ENCODE results near the gene PSMB9.
"Not testable (repeated sequence)": the region's sequence is repeated elsewhere in the genome, so short reads cannot be mapped to it uniquely, and the experiment has no call there.

PSMB9 gene

DNA sequence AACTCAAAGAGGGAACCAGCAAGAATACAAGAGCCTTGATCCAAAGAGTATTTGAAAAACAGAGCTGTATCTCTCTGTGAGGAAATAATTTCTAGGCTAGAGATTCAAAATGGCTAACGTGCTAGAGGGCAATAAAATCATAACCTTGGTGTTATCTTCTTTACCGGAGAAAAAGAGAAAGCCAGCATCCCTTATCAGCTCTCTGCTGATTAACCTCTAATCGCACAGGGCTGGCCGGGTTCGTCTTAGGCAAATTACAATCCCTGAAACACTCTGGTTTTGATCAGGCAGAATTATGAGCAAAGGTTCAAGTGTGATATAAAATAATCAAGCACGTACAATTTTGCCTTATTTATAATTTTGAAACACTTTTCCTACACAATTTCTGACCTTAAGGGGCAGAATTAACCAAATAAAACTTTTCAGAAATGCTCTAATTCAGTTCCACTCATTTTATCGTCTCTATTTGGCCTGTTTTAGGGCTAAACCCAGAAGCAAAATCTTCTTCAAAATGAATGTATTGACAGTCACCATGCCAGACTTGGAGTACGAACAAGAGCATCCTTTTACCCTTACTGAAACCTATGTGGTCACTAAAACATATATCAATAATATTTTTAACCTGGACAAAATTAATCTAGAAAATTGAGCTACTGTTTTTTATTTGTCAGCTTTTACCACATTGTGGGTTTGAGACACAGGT lies 13.7 kb downstream of the PSMB9 start:
- DNase-seq (ENCODE audit: low read depth in 2 of 2): no peak
- no peak overlapping the region for H3K4me3 ChIP-seq (replicated peaks in 1 of 2; ENCODE audit: low read depth in 2 of 2, low read length in 2 of 2)
- TF ChIP-seq, protein P1, sequence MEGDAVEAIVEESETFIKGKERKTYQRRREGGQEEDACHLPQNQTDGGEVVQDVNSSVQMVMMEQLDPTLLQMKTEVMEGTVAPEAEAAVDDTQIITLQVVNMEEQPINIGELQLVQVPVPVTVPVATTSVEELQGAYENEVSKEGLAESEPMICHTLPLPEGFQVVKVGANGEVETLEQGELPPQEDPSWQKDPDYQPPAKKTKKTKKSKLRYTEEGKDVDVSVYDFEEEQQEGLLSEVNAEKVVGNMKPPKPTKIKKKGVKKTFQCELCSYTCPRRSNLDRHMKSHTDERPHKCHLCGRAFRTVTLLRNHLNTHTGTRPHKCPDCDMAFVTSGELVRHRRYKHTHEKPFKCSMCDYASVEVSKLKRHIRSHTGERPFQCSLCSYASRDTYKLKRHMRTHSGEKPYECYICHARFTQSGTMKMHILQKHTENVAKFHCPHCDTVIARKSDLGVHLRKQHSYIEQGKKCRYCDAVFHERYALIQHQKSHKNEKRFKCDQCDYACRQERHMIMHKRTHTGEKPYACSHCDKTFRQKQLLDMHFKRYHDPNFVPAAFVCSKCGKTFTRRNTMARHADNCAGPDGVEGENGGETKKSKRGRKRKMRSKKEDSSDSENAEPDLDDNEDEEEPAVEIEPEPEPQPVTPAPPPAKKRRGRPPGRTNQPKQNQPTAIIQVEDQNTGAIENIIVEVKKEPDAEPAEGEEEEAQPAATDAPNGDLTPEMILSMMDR (IDR thresholded peaks at IDR 0.05; ENCODE audit: low read depth, low read length): no peak

DNA sequence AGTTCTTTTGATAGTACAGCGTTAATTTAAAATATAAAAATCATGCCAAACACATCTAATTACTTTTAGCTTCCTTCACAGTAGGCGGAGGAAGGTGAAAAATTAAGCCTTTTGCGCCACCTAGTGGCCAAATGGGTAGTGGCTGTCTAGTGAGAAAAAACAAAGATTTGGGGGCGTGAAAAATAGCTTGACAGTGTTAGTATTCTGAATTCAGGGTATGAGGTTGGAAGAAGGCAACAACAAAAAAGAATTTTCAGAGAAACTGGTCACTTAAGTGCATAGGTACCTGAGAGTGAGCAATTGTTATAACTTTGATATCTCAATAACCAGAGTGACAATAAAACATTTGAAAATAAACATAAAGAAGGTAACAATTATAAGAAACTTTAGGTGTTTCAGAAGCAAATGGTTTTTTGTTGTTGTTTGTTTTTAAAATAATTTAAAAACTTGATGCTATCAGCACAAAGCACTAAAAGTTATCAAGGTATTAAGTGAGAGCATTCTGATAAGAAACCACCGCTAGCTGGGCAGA lies 14.3 kb downstream of the PSMB9 start:
- no peak overlapping the region for H3K4me3 ChIP-seq (replicated peaks in 1 of 2; ENCODE audit: low read depth in 2 of 2, low read length in 2 of 2)
- TF ChIP-seq, protein P1 (IDR thresholded peaks at IDR 0.05; ENCODE audit: low read depth, low read length): peak; percentile 77
- DNase-seq (ENCODE audit: low read depth in 2 of 2): peak; percentile 80 to 82

DNA sequence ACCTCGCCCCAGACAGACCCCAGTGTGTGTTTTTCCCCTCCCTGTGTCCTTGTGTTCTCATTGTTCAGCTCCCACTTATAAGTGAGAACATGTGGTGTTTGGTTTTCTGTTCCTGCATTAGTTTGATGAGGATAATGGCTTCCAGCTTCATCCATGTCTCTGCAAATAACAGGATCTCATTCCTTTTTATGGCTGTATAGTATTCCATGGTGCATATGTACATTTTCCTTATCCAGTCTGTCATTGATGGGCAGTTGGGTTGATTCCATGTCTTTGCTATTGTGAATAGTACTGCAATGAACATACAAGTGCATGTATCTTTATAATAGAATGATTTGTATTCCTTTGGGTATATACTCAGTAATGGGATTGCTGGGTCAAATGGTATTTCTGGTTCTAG lies 20.0 kb downstream of the PSMB9 start:
- H3K4me3 ChIP-seq (replicated peaks in 1 of 2; ENCODE audit: low read depth in 2 of 2, low read length in 2 of 2); DNase-seq (ENCODE audit: low read depth in 2 of 2): not testable (repeated sequence)

DNA sequence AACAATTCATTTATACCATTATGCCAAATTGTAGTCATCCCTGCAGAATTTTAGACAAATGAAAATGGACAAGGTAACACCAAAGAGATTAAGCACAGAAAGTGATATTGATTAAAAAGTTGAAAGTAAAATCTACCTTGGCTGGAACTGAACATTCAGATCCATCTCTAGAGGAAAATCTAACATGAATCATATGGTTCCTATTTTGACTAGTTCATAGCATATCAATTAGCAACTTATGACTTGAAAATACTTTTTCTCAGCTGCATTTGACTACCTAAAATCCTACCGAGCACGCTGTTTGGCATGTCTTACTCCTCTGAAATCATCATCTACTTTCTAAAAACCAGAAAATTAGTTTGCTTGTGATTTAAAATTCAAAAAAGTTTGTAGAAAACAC lies 22.6 kb downstream of the PSMB9 start:
- no peak for DNase-seq (ENCODE audit: low read depth in 2 of 2)
- no peak overlapping the region for H3K4me3 ChIP-seq (replicated peaks in 1 of 2; ENCODE audit: low read depth in 2 of 2, low read length in 2 of 2)
- TF ChIP-seq, protein P1 (IDR thresholded peaks at IDR 0.05; ENCODE audit: low read depth, low read length): no peak

DNA sequence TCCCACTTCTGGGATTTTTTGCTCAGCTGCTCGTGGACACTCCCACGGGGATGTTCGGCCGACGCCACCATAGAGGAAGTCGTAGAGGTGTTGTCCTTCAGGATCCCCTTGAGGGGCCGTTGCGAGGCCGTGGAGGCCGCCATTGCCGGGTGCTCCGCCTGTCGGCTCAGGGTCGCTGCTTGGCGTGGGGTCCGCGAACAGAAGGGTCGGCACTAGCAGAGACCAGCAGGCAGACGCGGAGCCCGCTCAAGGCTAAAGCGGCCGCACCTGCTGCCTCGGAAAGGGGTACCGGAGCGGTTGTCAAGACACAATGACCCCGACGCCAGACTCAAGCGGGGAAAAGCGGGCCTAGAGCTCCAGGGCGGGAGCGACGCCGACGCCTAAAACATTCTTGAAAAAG lies 25.7 kb downstream of the PSMB9 start:
- no peak overlapping the region for H3K4me3 ChIP-seq (replicated peaks in 1 of 2; ENCODE audit: low read depth in 2 of 2, low read length in 2 of 2)
- no peak for DNase-seq (ENCODE audit: low read depth in 2 of 2)
- TF ChIP-seq, protein P1 (IDR thresholded peaks at IDR 0.05; ENCODE audit: low read depth, low read length): no peak

DNA sequence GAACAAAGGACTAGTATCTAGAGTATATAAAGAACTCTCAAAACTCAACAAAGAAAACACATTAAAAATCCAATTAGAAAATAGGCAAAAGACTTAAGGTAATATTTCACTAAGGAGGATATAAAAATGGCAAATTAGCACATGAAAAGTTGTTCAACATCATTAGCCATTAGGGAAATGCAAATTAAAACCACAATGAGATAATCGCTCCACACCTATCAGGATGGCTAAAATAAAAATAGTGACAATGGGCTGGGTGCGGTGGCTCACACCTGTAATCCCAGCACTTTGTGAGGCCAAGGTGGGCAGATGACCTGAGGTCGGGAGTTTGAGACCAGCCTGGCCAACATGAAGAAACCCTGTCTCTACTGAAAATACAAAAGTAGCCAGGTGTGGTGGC lies 27.0 kb downstream of the PSMB9 start:
- DNase-seq (ENCODE audit: low read depth in 2 of 2); H3K4me3 ChIP-seq (replicated peaks in 1 of 2; ENCODE audit: low read depth in 2 of 2, low read length in 2 of 2): not testable (repeated sequence)

DNA sequence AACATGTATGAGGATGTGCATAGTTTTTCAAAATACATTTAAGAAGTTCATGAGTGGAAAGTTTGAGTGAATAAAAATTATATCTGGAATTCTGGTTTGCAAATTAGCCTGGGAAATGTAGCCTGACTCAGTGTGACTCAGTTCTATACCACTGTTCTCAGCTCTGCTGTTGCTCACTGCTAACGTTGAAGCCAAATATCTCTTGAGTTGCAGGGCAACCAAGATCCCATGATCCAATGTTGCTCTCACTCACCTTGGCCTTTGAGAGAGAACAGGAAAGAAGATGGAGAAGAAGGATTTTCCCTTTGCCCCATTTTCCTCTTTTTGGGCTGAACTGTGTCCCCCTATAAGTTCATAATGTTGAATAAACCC lies 28.9 kb downstream of the PSMB9 start:
- H3K4me3 ChIP-seq (replicated peaks in 1 of 2; ENCODE audit: low read depth in 2 of 2, low read length in 2 of 2): no peak overlapping the region
- DNase-seq (ENCODE audit: low read depth in 2 of 2): peak; percentile 16 to 85
- TF ChIP-seq, protein P1 (IDR thresholded peaks at IDR 0.05; ENCODE audit: low read depth, low read length): no peak

DNA sequence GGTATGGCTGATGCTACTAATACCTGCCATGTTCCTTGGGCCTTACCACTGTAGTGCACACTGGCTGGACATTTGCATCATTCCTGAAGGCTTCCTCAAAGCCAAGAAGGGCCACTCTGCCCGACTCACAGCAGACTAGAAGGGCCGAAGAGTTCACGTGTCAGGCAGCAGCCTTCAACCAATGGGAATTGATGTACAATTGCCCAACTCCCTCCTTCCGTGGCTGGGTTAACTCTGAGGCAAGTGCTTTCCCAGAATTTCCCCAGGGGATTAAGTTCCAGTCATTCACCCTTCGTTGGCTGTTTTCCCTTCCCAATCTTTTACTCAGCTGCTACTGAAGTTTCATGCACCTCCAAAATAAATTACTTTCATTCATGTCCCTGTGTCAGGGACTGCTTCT lies 29.8 kb downstream of the PSMB9 start:
- peak; percentile 87 to 94 for DNase-seq (ENCODE audit: low read depth in 2 of 2)
- TF ChIP-seq, protein P1 (IDR thresholded peaks at IDR 0.05; ENCODE audit: low read depth, low read length): no peak

More for the DNA sequence above, 29.8 kb downstream of the PSMB9 start:
- no peak overlapping the region for H3K4me3 ChIP-seq (replicated peaks in 1 of 2; ENCODE audit: low read depth in 2 of 2, low read length in 2 of 2)
